GM19043 (cell line): ENCODE measurements around the gene HTR6.

Experiments used
- ATAC-seq: cut with Tn5 transposase; IDR thresholded peaks from one replicate; pipeline ENCODE4 v1.9.1; 2021; ENCODE audit warnings: low read depth; ENCODE audit not compliant: unreplicated experiment

The HTR6 gene

DNA sequence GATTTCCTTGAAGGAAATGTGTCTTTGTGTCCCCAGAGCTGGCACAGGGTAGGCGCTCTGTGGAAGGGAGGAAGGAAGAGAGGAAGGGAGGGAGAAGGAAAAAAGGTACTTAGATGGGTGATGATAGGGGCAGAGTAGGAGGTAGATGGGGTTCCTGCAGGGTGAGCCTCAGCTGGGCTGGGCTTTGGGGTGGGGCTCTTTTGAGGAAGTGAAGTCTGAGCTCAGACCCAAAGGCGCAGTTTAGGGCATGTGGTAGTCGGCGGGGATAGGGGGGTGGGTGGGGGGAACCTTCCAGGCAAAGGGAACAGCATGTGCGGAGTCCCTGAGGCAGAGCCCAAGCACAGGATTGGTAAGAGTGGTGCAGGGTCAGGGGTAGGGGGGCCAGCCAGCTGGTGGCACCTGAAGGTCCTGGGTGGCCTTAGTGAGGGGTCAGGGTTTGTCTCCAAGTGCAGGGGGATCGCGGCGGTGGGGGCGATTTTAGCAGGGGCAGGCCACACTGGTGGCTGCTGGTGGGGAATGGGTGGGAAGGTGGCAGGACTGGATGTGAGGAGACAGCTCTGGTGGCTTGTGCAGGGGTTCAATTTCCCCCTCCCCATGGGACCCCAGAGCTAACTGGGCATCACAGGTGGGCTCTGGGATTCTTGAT lies 8.4 kb upstream of the HTR6 start:
- ATAC-seq: no peak

DNA sequence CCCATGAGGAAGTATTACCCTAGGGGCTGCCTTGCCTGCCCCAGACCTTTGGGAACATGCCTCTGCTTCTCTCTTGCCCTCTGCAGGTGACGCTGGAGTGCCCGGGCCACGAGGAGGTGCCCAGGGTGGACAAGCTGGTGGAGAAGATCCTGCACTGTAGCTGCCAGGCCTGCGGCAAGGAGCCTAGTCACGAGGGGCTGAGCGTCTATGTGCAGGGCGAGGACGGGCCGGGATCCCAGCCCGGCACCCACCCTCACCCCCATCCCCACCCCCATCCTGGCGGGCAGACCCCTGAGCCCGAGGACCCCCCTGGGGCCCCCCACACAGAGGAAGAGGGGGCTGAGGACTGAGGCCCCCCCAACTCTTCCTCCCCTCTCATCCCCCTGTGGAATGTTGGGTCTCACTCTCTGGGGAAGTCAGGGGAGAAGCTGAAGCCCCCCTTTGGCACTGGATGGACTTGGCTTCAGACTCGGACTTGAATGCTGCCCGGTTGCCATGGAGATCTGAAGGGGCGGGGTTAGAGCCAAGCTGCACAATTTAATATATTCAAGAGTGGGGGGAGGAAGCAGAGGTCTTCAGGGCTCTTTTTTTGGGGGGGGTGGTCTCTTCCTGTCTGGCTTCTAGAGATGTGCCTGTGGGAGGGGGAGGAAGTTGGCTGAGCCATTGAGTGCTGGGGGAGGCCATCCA lies 7.8 kb upstream of the HTR6 start:
- no peak for ATAC-seq

DNA sequence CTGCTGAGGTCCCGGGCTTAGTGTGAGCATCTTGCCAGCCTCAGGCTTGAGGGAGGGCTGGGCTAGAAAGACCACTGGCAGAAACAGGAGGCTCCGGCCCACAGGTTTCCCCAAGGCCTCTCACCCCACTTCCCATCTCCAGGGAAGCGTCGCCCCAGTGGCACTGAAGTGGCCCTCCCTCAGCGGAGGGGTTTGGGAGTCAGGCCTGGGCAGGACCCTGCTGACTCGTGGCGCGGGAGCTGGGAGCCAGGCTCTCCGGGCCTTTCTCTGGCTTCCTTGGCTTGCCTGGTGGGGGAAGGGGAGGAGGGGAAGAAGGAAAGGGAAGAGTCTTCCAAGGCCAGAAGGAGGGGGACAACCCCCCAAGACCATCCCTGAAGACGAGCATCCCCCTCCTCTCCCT lies 7.2 kb upstream of the HTR6 start:
- no peak for ATAC-seq

DNA sequence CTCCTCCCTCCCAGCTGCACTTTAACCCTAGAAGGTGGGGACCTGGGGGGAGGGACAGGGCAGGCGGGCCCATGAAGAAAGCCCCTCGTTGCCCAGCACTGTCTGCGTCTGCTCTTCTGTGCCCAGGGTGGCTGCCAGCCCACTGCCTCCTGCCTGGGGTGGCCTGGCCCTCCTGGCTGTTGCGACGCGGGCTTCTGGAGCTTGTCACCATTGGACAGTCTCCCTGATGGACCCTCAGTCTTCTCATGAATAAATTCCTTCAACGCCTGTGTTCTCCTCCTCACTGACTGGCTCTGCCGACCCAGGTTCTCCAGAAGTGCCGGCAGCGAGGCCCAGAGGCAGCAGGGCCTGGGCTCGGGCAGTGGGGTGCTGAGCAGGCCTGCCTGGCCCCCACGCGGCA lies 6.5 kb upstream of the HTR6 start:
- no peak for ATAC-seq

DNA sequence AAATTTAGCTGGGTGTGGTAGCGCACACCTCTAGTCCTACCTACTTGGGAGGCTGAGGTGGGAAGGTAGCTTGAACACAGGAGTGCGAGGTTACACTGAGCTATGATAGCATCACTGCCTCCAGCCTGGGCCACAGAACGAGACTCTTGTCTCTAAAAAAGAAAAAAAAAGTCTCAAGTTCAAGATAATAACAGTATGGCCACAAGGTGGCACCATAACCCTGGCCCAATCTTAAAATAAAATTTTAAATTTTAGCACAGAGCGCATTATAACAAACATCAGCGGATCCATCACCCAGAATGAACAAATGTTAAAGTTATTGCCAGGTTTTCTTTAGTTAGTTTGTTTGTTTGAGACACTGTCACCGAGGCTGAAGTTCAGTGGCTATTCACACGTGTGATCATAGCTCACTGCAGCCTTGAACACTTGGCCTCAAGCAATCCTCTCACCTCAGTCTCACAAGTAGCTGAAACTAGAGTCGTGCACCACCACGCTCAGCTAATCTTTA lies 2.9 kb upstream of the HTR6 start:
- ATAC-seq: no peak

DNA sequence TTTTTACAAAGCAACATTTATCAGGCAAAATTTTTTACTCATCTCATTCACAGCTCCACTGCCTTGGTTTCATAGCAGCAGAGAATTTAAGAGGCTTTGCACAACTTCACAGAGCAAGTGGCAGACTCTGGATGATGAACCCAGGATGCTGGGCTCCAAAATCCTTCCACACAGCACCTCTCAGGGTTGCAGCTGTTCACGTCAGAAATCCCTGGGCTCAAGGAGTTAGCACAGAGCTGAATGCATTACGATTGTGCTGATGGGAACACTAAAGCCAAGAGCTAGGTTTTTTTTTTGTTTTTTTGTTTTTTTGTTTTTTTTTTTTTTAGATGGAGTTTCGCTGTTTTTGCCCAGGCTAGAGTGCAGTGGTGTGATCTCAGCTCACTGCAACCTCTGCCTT lies 2.4 kb upstream of the HTR6 start:
- no peak for ATAC-seq

DNA sequence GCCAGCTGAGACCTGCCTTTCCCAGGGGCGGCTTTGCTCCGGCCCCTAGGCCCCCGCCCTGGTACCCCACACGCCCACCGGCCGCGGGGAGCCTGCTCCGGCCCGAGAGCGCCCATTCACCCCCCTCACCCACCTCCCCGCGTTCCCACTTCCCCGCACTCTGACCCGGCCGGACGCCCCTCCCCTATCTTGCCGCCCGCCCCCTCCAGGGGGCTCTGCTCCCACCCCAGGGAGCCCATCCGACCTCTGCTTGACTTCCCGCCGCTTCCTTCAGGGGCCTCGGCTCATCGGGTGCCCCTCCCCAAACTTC lies 466 bp downstream of the HTR6 start:
- ATAC-seq: no peak

DNA sequence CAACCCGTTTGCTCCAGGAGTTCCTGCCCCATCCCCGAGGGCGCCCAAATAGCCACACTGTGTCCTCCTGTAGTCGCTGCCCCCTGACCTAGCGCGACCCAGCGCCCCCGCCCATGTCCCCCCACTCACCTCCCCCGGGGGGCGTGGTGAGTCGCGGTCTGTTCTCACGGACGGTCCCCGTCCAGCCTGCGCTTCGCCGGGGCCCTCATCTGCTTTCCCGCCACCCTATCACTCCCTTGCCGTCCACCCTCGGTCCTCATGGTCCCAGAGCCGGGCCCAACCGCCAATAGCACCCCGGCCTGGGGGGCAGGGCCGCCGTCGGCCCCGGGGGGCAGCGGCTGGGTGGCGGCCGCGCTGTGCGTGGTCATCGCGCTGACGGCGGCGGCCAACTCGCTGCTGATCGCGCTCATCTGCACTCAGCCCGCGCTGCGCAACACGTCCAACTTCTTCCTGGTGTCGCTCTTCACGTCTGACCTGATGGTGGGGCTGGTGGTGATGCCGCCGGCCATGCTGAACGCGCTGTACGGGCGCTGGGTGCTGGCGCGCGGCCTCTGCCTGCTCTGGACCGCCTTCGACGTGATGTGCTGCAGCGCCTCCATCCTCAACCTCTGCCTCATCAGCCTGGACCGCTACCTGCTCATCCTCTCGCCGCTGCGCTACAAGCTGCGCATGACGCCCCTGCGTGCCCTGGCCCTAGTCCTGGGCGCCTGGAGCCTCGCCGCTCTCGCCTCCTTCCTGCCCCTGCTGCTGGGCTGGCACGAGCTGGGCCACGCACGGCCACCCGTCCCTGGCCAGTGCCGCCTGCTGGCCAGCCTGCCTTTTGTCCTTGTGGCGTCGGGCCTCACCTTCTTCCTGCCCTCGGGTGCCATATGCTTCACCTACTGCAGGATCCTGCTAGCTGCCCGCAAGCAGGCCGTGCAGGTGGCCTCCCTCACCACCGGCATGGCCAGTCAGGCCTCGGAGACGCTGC lies 1.1 kb downstream of the HTR6 start:
- no peak for ATAC-seq

DNA sequence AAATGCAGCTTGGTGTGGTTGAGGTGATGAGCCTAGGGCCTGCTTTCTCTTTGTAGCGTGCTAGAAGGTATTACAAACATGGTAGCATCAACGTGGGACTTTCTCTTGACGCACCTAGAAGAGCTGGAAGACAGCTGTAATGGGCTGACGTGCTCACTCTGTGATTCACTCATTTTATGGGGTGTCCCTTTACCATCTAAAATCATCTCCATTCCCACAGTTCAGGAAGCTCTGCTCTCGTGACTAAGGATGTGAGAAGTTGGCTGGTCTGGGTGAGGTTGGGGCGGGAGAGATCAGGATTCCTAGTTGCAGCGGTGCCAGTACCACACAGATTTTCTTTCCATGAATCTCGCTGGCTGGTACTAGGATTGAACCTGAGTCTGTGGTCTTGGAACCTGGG lies 4.2 kb downstream of the HTR6 start:
- ATAC-seq: no peak

DNA sequence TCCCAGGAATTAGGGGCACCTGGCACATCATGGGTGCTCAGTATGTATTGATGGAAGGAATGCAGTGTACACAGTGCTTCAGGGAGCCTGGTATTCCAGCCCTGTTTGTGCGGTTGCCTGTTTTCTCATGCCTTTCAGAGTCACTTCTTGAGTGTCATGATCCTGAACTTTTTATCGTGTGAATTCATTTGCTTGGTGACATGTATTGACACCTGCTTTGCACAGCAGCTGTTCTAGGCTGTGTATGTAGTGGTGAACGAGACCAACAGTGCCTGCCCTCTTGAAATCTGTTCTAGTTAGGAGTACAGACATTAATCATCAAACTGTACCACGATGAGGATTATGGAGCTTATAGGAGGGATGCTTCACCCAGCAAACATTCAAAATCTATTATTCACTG lies 6.1 kb downstream of the HTR6 start:
- ATAC-seq: no peak

DNA sequence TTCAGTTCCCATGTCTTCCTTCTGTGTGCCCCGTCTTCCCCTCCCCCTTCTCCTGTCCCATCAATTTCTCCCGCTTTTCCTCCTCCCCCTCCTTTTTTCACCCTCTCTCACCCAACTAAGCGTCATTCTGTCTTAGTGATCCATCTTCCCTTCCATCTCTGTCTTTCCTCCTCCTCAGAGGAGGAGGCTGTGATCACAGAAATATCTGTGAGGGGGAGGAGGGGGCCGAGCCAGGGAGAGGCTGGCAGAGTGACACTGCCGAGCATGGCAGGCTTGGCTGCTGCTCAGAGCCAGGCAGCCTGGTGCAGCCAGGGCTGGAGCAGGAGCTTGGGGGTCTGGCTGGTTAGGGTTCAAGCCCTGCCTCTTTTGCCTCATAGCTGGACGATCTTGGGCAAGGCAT lies 7.6 kb downstream of the HTR6 start:
- ATAC-seq: no peak

DNA sequence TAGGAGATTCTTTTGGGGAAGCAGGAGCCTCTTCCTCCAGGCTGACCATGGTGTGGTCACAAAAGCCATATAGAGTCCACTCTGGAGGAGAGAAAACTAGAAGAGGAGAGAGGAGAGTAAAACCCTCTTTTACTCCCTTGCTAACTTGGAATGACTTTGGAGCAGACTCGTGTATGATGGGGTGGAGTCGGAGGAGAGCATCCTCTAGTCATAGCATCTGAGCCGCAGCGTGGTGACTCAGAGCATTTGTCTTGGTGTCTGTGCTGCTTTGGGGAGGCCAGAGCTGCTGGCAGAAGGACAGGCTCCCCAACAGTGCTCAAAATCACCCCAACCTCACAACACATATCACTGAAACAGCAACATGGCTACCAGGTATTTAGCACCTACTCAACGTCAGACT lies 11.1 kb downstream of the HTR6 start:
- ATAC-seq: no peak

DNA sequence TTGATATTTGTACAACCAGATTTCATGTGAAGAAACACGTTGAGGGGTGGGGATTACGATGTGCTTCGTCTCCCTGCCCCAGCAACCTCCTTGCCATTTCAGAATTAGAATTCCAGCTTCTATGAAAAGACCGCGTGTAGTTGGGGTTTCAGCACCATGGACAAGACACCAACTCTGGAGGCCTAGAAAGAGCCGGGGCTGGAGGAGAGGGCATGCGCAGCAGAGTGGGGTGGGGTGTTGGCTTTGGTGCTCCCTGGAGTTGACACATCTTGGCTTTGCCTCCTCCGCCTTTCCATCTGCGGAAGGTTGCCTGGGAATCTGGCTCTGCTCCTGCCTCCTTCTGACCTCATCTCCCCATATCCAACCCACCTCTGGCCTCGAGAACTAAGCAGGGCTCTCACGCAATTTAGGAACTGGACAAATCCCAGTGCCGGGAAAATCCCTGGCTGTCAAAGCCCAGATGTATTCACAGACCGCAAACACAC lies 11.8 kb downstream of the HTR6 start:
- ATAC-seq: no peak

DNA sequence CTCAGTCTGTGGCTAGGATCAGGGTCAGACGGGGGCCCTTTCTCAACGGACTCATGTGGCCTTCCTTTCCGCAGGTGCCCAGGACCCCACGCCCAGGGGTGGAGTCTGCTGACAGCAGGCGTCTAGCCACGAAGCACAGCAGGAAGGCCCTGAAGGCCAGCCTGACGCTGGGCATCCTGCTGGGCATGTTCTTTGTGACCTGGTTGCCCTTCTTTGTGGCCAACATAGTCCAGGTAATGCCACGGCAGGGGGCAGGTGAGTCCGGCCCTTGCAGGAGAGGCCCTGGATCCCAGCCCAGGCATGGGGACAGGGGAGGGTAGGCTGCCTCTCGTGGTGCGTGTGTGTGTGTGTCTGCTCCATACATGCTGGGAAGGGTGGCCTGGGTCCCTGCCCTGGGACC lies 13.8 kb downstream of the HTR6 start:
- ATAC-seq: no peak

DNA sequence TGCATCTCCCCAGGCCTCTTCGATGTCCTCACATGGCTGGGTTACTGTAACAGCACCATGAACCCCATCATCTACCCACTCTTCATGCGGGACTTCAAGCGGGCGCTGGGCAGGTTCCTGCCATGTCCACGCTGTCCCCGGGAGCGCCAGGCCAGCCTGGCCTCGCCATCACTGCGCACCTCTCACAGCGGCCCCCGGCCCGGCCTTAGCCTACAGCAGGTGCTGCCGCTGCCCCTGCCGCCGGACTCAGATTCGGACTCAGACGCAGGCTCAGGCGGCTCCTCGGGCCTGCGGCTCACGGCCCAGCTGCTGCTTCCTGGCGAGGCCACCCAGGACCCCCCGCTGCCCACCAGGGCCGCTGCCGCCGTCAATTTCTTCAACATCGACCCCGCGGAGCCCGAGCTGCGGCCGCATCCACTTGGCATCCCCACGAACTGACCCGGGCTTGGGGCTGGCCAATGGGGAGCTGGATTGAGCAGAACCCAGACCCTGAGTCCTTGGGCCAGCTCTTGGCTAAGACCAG lies 14.3 kb downstream of the HTR6 start:
- ATAC-seq: no peak

DNA sequence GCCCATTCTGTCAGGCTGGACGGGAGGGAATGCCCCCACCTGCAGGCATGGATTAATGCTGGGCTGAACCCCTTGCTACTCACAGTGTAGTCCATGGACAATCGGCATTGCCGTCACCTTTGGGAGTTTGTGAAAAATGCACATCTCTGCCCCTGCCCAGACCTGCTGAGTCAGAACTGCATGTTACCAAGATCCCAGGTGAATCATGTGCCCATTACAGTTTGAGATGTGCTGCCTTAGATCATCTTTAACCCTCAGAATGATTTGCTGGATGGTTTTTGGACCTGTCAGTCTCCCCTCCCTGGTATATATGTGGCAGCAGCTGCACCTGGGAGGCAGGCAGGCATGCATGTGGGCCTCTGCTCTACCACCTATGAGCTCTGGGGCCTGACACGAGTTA lies 15.0 kb downstream of the HTR6 start:
- ATAC-seq: no peak

DNA sequence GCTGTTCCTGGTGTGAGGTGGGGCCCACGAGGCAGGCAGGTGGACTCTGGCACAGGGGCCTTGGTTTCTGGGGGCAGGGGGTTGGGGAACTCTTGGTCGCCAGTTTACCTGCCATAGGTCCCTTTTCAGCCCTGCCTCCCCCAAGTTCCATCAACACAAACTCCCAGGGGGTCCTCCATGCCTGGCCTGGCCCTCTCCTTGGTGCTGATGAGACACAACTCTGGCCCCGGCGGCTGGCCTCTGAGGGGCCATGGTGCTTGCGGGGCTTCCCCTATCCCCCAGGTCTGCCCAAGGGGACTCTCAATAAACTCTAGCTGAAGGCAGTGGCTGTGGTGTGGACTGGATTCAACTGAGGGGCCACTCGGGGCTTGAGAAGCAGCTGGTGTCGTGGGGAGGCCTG lies 16.0 kb downstream of the HTR6 start:
- ATAC-seq: no peak

DNA sequence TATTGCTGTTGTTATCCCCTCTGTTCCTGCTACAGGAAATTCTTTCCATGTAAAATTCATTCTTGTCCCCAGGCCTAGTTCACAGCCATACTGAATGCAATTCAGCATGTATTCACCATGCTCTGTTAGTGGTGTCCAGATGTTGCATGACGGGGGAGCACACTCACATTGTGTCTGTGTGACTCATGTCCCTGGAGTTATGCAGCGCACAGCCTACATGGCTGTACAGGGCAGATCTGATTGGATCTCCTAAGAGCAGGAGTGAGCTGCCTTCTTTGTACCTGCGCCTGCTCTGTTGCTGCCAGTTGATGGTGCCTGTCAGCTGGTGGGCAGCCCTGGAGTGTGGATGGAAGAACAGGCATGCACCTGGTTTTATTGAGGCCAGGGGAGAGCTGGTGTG lies 17.6 kb downstream of the HTR6 start:
- ATAC-seq: no peak

DNA sequence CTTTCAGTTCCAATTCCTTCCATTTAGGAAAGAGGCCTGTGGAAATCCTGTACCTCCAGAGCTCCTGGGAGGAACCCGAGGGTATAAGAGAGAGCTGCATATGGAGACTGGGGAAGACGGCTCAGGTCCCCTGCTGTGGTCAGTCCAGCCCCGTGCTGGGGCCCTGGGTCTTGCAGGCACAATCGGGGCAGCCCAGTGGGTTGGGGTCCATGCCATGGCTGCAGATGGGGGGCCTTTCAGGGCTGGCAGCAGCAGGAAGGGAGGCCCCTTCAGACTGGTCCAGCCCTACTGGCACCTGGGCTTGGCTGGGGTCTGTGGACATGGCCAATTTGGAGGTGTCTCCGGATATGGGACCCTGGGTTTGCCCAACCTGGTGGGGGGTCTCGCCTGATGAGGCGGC lies 18.2 kb downstream of the HTR6 start:
- no peak for ATAC-seq

DNA sequence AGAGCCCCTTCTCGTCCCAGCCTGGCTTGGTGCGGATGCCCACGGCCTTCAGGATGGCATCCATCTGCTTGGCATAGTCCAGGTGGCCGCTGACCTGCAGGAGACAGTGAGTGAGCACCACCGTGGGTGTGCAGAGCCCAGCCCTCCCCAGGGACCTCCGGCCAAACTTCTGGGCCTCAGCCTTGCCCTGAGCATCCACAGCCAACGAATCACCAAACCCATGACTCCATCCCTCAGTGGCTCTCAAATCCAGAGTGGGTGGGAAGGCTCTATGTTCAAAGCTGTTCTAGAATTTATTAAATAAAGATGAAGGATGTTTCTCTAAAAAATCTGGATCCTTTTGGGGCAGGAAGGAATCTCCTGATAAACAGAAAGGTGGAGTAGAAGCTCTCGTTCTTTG lies 18.7 kb downstream of the HTR6 start:
- no peak for ATAC-seq

DNA sequence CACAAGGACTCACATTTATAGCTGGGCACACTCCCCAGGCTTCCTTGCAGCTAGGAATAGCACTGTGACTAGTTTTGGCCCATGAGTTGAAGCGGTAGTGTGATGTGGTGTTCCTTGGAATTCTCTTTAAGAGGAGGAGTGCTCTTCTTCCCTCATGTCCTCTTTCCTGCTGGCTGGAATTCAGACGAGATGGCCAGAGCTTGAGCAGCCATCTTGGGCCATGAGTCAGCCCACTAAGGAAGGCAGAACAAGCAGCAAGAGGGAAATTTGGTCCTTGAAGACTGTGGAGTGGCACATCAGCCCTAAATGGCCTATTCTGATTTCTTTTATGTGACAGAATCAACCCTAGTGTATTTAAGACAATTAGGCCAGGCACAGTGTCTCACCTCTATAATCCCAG lies 20.0 kb downstream of the HTR6 start:
- no peak for ATAC-seq
